H54 (cell line): ENCODE data around the gene BTG4.
A peak's percentile ranks its signal among the peaks of the same experiment; 100 is the strongest.

ENCODE experiments used
- DNase-seq: peaks from one replicate; pipeline ENCODE4 v3.0.0; 2011; ENCODE audit warnings: low spot score, mixed read lengths; ENCODE audit not compliant: insufficient read length
- FAIRE-seq: peaks from 3 replicates; lab custom pipeline; 2011; peaks lifted over from hg19 to GRCh38; lab: Jason Lieb, UNC
- POLR2A ChIP-seq: IDR thresholded peaks from 2 replicates; pipeline ENCODE4 v1.6.1; 2011; ENCODE audit warnings: low read depth, mild to moderate bottlenecking, low read length

BTG4 gene

GRCh38 chr11:111512296-111513239 lies at the start of gene BTG4:
BTG4 (minus strand) TSS chr11:111512386; CDS start chr11:111498776, 13,610 bp downstream.
- no peak for FAIRE-seq
- no peak for DNase-seq

GRCh38 chr11:111561791-111562325 lies 49.7 kb upstream of the BTG4 start:
- no peak for TF ChIP-seq POLR2A
- DNase-seq (peak; percentile 25), FAIRE-seq (peak; percentile 93)

More at GRCh38 chr11:111512296-111513239, at the start of gene BTG4:
- TF ChIP-seq POLR2A, result peak; percentile 26; the same call in 1 of the 2 replicates

- no peak for DNase-seq
- TF ChIP-seq POLR2A, result no peak
- no peak for FAIRE-seq
These were observed 49.1 kb upstream of the BTG4 start for GRCh38 chr11:111561306-111561705.

GRCh38 chr11:111560800-111561199 lies 48.6 kb upstream of the BTG4 start:
- no peak for DNase-seq
- TF ChIP-seq POLR2A, result no peak
- no peak for FAIRE-seq

GRCh38 chr11:111559800-111560464 lies 47.7 kb upstream of the BTG4 start:
- FAIRE-seq (no peak), DNase-seq (no peak)
- no peak for TF ChIP-seq POLR2A

- FAIRE-seq (peak; percentile 89), DNase-seq (peak; percentile 23)
- TF ChIP-seq POLR2A, result no peak
These were observed 45.4 kb upstream of the BTG4 start for GRCh38 chr11:111557425-111558111.

GRCh38 chr11:111555255-111555654 lies 43.1 kb upstream of the BTG4 start:
- FAIRE-seq, result no peak
- TF ChIP-seq POLR2A, result no peak
- no peak for DNase-seq

GRCh38 chr11:111554532-111554931 lies 42.3 kb upstream of the BTG4 start:
- FAIRE-seq (peak; percentile 41), DNase-seq (no peak)
- no peak for TF ChIP-seq POLR2A

- no peak for TF ChIP-seq POLR2A
- no peak for FAIRE-seq
- no peak for DNase-seq
These were observed 38.1 kb upstream of the BTG4 start for GRCh38 chr11:111550258-111550657.

- no peak for TF ChIP-seq POLR2A
- FAIRE-seq, result no peak
- DNase-seq, result no peak
These were observed 37.6 kb upstream of the BTG4 start for GRCh38 chr11:111549869-111550203.

- TF ChIP-seq POLR2A, result no peak
- FAIRE-seq, result no peak
- DNase-seq, result no peak
These were observed 37.1 kb upstream of the BTG4 start for GRCh38 chr11:111549196-111549868.

GRCh38 chr11:111548525-111548924 lies 36.3 kb upstream of the BTG4 start:
- FAIRE-seq (no peak), DNase-seq (no peak)
- no peak for TF ChIP-seq POLR2A
